ENCODE results near the gene ANGPT4. TPM values are rescaled to one million over a fixed set of nuclear protein-coding genes. Genes with fewer than 3 reads are reported as not detected.

ANGPT4 gene
- polyA plus RNA-seq, 3 donors: 0.07 to 0.14 TPM; not detected in 1

DNA sequence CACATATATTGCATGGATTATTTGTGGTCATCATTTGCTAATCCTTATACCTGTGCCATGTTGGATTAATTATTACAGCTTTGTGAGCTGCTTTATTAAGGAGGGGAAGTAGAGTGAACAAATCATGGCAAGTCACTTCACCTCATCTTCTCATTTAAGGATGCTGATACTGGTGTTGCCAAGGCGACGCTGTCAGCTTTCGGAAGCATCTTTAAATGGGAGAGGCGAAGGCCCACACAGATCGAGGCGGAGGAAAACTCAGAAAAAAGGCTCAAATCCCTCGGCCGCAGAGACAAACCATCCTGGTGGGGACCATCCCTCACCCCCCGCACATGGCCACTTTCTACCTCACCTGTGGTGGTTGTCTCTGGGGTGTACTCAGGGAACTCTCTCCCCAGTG lies 47.9 kb downstream of the ANGPT4 start:
- intact Hi-C loops (cut with micrococcal nuclease): no loop called here
- Histone ChIP-seq H3K27me3 (ENCODE audit: control insufficient read depth in 2 of 2, insufficient read depth in 2 of 2, low read length in 2 of 2) (no peaks in the 10 kb centered on the region), H3K27ac (ENCODE audit: low read depth in 1 of 2, low read length in 2 of 2) (no peak overlapping the region), H4K20me1 (ENCODE audit: insufficient read depth, low read length) (no peaks in the 10 kb centered on the region), H2AFZ (ENCODE audit: insufficient read depth, low read depth, low read length, poor library complexity, severe bottlenecking) (no peak overlapping the region), H3K4me1 (ENCODE audit: control insufficient read depth in 1 of 2, insufficient read depth in 2 of 2, low read length in 2 of 2) (no peaks in the 10 kb centered on the region), H3K4me3 (replicated peaks in 1 of 3; ENCODE audit: low read depth in 2 of 3, low read length in 3 of 3) (no peak overlapping the region), H3K36me3 (replicated peaks in 1 of 2; ENCODE audit: control insufficient read depth in 1 of 2, insufficient read depth in 2 of 2, low read length in 2 of 2) (no peaks in the 10 kb centered on the region), H3K9ac (ENCODE audit: insufficient read depth, low read length, poor library complexity, severe bottlenecking) (no peak overlapping the region), H3K9me3 (replicated peaks in 1 of 2; ENCODE audit: control insufficient read depth in 1 of 2, insufficient read depth in 1 of 2, low read length in 2 of 2) (no peaks in the 10 kb centered on the region), H3K4me2 (replicated peaks; ENCODE audit: extremely low read depth, low read length, poor library complexity, severe bottlenecking) (no peak overlapping the region), H3K79me2 (ENCODE audit: insufficient read depth, low read length) (no peaks in the 10 kb centered on the region)
- Mint-ChIP-seq H3K4me3 (no peak overlapping the region), H3K4me1 (peaks cover 7% of the 10 kb centered on the region), H3K27me3 (ENCODE audit: low read depth in 3 of 3) (peaks cover 5 to 10% (median 5%) of the 10 kb centered on the region in 3 donors), H3K36me3 (no peaks in the 10 kb centered on the region), H3K27ac (no peak overlapping the region), H3K9me3 (peaks cover 0 to 7% (median 0%) of the 10 kb centered on the region in 7 donors)
- no peak for TF ChIP-seq CTCF (IDR thresholded peaks at IDR 0.05)
- DNase-seq: no peak
- no CpG with 5 or more reads among the region's 9 CpGs for WGBS (ENCODE audit: insufficient coverage)

GRCh38 chr20:865440-865839 lies 50.7 kb downstream of the ANGPT4 start:
- Mint-ChIP-seq H3K36me3 (peaks cover 0 to 3% of the 10 kb centered on the region in 2 donors), H3K4me1 (peaks cover 7% of the 10 kb centered on the region), H3K27me3 (ENCODE audit: low read depth in 3 of 3) (peaks cover 2 to 7% (median 5%) of the 10 kb centered on the region in 3 donors), H3K4me3 (no peak overlapping the region), H3K27ac (no peak overlapping the region), H3K9me3 (peaks cover 0 to 7% (median 0%) of the 10 kb centered on the region in 7 donors)
- TF ChIP-seq CTCF (IDR thresholded peaks at IDR 0.05): no peak
- H3K4me1 ChIP-seq (ENCODE audit: control insufficient read depth in 1 of 2, insufficient read depth in 2 of 2, low read length in 2 of 2): no peaks in the 10 kb centered on the region
- no peak for DNase-seq
- H3K9me3 ChIP-seq (replicated peaks in 1 of 2; ENCODE audit: control insufficient read depth in 1 of 2, insufficient read depth in 1 of 2, low read length in 2 of 2): no peaks in the 10 kb centered on the region
- no peak overlapping the region for H3K4me2 ChIP-seq (replicated peaks; ENCODE audit: extremely low read depth, low read length, poor library complexity, severe bottlenecking)
- no peaks in the 10 kb centered on the region for H3K36me3 ChIP-seq (replicated peaks in 1 of 2; ENCODE audit: control insufficient read depth in 1 of 2, insufficient read depth in 2 of 2, low read length in 2 of 2)
- no peaks in the 10 kb centered on the region for H3K79me2 ChIP-seq (ENCODE audit: insufficient read depth, low read length)
- no peak overlapping the region for H3K4me3 ChIP-seq (replicated peaks in 1 of 3; ENCODE audit: low read depth in 2 of 3, low read length in 3 of 3)
- no peak overlapping the region for H2AFZ ChIP-seq (ENCODE audit: insufficient read depth, low read depth, low read length, poor library complexity, severe bottlenecking)
- no CpG with 5 or more reads among the region's 1 CpG for WGBS (ENCODE audit: insufficient coverage)
- intact Hi-C loops (cut with micrococcal nuclease): no loop called here
- H3K27ac ChIP-seq (ENCODE audit: low read depth in 1 of 2, low read length in 2 of 2): no peak overlapping the region
- no peak overlapping the region for H3K9ac ChIP-seq (ENCODE audit: insufficient read depth, low read length, poor library complexity, severe bottlenecking)
- H4K20me1 ChIP-seq (ENCODE audit: insufficient read depth, low read length): no peaks in the 10 kb centered on the region
- H3K27me3 ChIP-seq (ENCODE audit: control insufficient read depth in 2 of 2, insufficient read depth in 2 of 2, low read length in 2 of 2): no peaks in the 10 kb centered on the region
